ENCODE measurements around the gene COG6.

DNA sequence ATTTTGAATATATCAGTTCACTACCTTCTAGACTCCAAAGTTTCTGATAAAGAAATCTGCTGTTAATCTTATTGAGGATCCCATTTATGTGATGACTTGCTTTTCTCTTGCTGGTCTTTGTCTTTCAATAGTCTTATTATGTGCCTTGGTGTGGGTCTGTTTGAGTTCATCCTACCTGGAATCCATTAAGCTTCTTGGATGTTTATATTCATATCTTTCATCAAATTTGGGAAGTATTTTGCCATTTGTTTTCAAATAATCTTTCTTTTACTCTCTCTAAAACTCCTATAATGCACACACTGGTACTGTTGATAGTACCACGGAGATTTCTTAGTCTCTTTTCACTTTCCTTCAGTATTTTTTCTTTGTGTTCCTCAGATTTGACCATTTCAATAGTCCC lies 24.2 kb upstream of the COG6 start:
- TF ChIP-seq ELF1 (IDR thresholded peaks at IDR 0.05) (no peak), RXRA (IDR thresholded peaks at IDR 0.05; ENCODE audit: borderline replicate concordance, low read depth) (no peak), RAD21 (IDR thresholded peaks at IDR 0.05; ENCODE audit: low read length) (no peak), TCF12 (IDR thresholded peaks at IDR 0.05) (no peak), FOXM1 (IDR thresholded peaks at IDR 0.05; ENCODE audit: low read depth) (no peak)
- TF ChIP-seq, protein P1, sequence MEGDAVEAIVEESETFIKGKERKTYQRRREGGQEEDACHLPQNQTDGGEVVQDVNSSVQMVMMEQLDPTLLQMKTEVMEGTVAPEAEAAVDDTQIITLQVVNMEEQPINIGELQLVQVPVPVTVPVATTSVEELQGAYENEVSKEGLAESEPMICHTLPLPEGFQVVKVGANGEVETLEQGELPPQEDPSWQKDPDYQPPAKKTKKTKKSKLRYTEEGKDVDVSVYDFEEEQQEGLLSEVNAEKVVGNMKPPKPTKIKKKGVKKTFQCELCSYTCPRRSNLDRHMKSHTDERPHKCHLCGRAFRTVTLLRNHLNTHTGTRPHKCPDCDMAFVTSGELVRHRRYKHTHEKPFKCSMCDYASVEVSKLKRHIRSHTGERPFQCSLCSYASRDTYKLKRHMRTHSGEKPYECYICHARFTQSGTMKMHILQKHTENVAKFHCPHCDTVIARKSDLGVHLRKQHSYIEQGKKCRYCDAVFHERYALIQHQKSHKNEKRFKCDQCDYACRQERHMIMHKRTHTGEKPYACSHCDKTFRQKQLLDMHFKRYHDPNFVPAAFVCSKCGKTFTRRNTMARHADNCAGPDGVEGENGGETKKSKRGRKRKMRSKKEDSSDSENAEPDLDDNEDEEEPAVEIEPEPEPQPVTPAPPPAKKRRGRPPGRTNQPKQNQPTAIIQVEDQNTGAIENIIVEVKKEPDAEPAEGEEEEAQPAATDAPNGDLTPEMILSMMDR (IDR thresholded peaks at IDR 0.05), result no peak
- TF ChIP-seq, protein P2, sequence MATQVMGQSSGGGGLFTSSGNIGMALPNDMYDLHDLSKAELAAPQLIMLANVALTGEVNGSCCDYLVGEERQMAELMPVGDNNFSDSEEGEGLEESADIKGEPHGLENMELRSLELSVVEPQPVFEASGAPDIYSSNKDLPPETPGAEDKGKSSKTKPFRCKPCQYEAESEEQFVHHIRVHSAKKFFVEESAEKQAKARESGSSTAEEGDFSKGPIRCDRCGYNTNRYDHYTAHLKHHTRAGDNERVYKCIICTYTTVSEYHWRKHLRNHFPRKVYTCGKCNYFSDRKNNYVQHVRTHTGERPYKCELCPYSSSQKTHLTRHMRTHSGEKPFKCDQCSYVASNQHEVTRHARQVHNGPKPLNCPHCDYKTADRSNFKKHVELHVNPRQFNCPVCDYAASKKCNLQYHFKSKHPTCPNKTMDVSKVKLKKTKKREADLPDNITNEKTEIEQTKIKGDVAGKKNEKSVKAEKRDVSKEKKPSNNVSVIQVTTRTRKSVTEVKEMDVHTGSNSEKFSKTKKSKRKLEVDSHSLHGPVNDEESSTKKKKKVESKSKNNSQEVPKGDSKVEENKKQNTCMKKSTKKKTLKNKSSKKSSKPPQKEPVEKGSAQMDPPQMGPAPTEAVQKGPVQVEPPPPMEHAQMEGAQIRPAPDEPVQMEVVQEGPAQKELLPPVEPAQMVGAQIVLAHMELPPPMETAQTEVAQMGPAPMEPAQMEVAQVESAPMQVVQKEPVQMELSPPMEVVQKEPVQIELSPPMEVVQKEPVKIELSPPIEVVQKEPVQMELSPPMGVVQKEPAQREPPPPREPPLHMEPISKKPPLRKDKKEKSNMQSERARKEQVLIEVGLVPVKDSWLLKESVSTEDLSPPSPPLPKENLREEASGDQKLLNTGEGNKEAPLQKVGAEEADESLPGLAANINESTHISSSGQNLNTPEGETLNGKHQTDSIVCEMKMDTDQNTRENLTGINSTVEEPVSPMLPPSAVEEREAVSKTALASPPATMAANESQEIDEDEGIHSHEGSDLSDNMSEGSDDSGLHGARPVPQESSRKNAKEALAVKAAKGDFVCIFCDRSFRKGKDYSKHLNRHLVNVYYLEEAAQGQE (IDR thresholded peaks at IDR 0.05; ENCODE audit: low read depth, low read length), result no peak
- TF ChIP-seq, protein P3, sequence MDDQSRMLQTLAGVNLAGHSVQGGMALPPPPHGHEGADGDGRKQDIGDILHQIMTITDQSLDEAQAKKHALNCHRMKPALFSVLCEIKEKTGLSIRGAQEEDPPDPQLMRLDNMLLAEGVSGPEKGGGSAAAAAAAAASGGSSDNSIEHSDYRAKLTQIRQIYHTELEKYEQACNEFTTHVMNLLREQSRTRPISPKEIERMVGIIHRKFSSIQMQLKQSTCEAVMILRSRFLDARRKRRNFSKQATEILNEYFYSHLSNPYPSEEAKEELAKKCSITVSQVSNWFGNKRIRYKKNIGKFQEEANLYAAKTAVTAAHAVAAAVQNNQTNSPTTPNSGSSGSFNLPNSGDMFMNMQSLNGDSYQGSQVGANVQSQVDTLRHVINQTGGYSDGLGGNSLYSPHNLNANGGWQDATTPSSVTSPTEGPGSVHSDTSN (IDR thresholded peaks at IDR 0.05), result no peak
